ENCODE data around the gene NKX2-8. TPM values are rescaled to one million over a fixed set of nuclear protein-coding genes. Genes with fewer than 3 reads are reported as not detected.

NKX2-8 gene
- total and polyA plus RNA-seq, 11 donors: not detected

- DNase-seq (no peak), ATAC-seq (no peak)
- WGBS, 4 donors: 7 to 12% (median 8%) methylated on average over 33 to 53 of the region's 53 CpGs
- TF ChIP-seq POLR2A (IDR thresholded peaks at IDR 0.05) (no peak), CTCF (IDR thresholded peaks at IDR 0.05) (no peak)
- Histone ChIP-seq H3K4me1 (peaks cover 3 to 33% (median 13%) of the 10 kb centered on the region in 12 donors), H3K36me3 (no peaks in the 10 kb centered on the region), H3K27ac (no peak overlapping the region), H3K4me3 (no peak overlapping the region), H3K9me3 (no peaks in the 10 kb centered on the region), H3K27me3 (peaks cover 39 to 99% (median 77%) of the 10 kb centered on the region in 9 donors)
- intact Hi-C loops (cut with DNase I): no loop called here
These were observed 1.7 kb upstream of the NKX2-8 start for GRCh38 chr14:36583893-36584811.

- DNase-seq (no peak), ATAC-seq (no peak)
- no peak for TF ChIP-seq POLR2A (IDR thresholded peaks at IDR 0.05)
- Histone ChIP-seq H3K4me3 (no peak overlapping the region), H3K4me1 (peaks cover 3 to 33% (median 13%) of the 10 kb centered on the region in 12 donors), H3K27ac (no peak overlapping the region), H3K27me3 (peaks cover 44 to 100% (median 84%) of the 10 kb centered on the region in 9 donors), H3K9me3 (no peaks in the 10 kb centered on the region), H3K36me3 (no peaks in the 10 kb centered on the region)
- intact Hi-C loops (cut with DNase I): no loop called here
- WGBS, 4 donors: 6 to 10% (median 8%) methylated on average over 18 to 33 of the region's 33 CpGs
These were observed 953 bp upstream of the NKX2-8 start for GRCh38 chr14:36583242-36583892.

GRCh38 chr14:36582874-36583241 lies 444 bp upstream of the NKX2-8 start:
- H3K9me3 ChIP-seq: no peaks in the 10 kb centered on the region
- DNase-seq: no peak
- ATAC-seq: no peak
- peaks cover 3 to 33% (median 13%) of the 10 kb centered on the region in 12 donors for H3K4me1 ChIP-seq
- WGBS, 4 donors: 2 to 7% (median 4%) methylated on average over 13 to 15 of the region's 15 CpGs
- peaks cover 45 to 100% (median 87%) of the 10 kb centered on the region in 9 donors for H3K27me3 ChIP-seq
- no peak overlapping the region for H3K27ac ChIP-seq
- TF ChIP-seq POLR2A (IDR thresholded peaks at IDR 0.05): no peak
- no peak for TF ChIP-seq CTCF (IDR thresholded peaks at IDR 0.05)
- intact Hi-C loops (cut with DNase I): no loop called here
- no peaks in the 10 kb centered on the region for H3K36me3 ChIP-seq
- peak overlapping the region in 2 of 12 donors; percentile 22 to 47 for H3K4me3 ChIP-seq

GRCh38 chr14:36580856-36581831 lies 1.3 kb downstream of the NKX2-8 start:
- peak overlapping the region; percentile 30 to 53 (median 45) for H3K4me3 ChIP-seq
- H3K27ac ChIP-seq: no peak overlapping the region
- intact Hi-C loops (cut with DNase I): no loop called here
- no peaks in the 10 kb centered on the region for H3K36me3 ChIP-seq
- no peaks in the 10 kb centered on the region for H3K9me3 ChIP-seq
- ATAC-seq (peak in 3 of 4 donors; percentile 16 to 30 (median 28)), DNase-seq (peak in 1 of 5 donors; percentile 56)
- WGBS, 4 donors: 1% methylated on average over 36 to 103 of the region's 103 CpGs
- peaks cover 50 to 100% (median 95%) of the 10 kb centered on the region in 9 donors for H3K27me3 ChIP-seq
- TF ChIP-seq POLR2A (IDR thresholded peaks at IDR 0.05) (no peak), CTCF (IDR thresholded peaks at IDR 0.05) (no peak)
- peaks cover 3 to 33% (median 13%) of the 10 kb centered on the region in 12 donors for H3K4me1 ChIP-seq
